DND-41 (cell line): ENCODE measurements around the gene PCNA.

Source experiments
- ATAC-seq: fragments of 200-7000 bp; cut with Tn5 transposase; 3 replicates; pipeline ENCODE4 v1.9.1; 2021; ENCODE audit warnings: low read depth; ENCODE audit not compliant: insufficient read depth
- DNase-seq: peaks from one replicate; pipeline ENCODE4 v3.0.0-alpha.2; 2020
- H2AFZ ChIP-seq: 2 replicates; pipeline ENCODE4 v1.6.0; 2012; ENCODE audit warnings: low read depth, low read length
- H3K27ac ChIP-seq: 2 replicates; pipeline ENCODE4 v1.5.1; 2012; ENCODE audit warnings: low read length, inconsistent platforms
- H3K27me3 ChIP-seq: fragments of 200-600 bp; sonication (generic); 2 replicates; pipeline ENCODE4 v1.6.0; 2012; ENCODE audit warnings: low read length, mild to moderate bottlenecking, inconsistent platforms; ENCODE audit not compliant: insufficient read depth, poor library complexity
- H3K36me3 ChIP-seq: 2 replicates; pipeline ENCODE4 v1.5.1; 2012; ENCODE audit warnings: low read length, inconsistent platforms; ENCODE audit not compliant: insufficient read depth
- H3K4me1 ChIP-seq: 2 replicates; pipeline ENCODE4 v1.5.1; 2012; ENCODE audit warnings: mild to moderate bottlenecking, low read length; ENCODE audit not compliant: insufficient read depth
- H3K4me2 ChIP-seq: 2 replicates; pipeline ENCODE4 v1.6.0; 2012; ENCODE audit warnings: mild to moderate bottlenecking, moderate library complexity, low read length, inconsistent platforms; ENCODE audit not compliant: insufficient read depth
- H3K4me3 ChIP-seq, 2 experiments: fragments of 200-600 bp in 1 of 2; shearing (Covaris generic) in 1 of 2; 2 replicates each; pipeline ENCODE4 v1.5.1; 2012 to 2016; ENCODE audit warnings: inconsistent platforms in 2 of 2, low read length in 2 of 2, mild to moderate bottlenecking in 2 of 2, low read depth in 1 of 2, moderate library complexity in 1 of 2
- H3K79me2 ChIP-seq: 2 replicates; pipeline ENCODE4 v1.6.0; 2012; ENCODE audit warnings: low read length, inconsistent platforms; ENCODE audit not compliant: insufficient read depth
- H3K9ac ChIP-seq: 2 replicates; pipeline ENCODE4 v1.6.0; 2012; ENCODE audit warnings: low read depth, mild to moderate bottlenecking, inconsistent platforms, low read length, moderate library complexity
- H3K9me3 ChIP-seq: 2 replicates; pipeline ENCODE4 v1.5.1; 2012; ENCODE audit warnings: low read length, moderate library complexity, mild to moderate bottlenecking, inconsistent platforms; ENCODE audit not compliant: insufficient read depth, severe bottlenecking
- H4K20me1 ChIP-seq: 2 replicates; pipeline ENCODE4 v1.6.0; 2012; ENCODE audit warnings: low read length; ENCODE audit not compliant: insufficient read depth
- EZH2 ChIP-seq: IDR thresholded peaks from 3 replicates; pipeline ENCODE4 v1.6.1; 2012; ENCODE audit warnings: borderline replicate concordance, low read depth, mild to moderate bottlenecking, moderate library complexity, low read length, inconsistent platforms; ENCODE audit not compliant: severe bottlenecking
- TF ChIP-seq, protein P1 (sequence below): IDR thresholded peaks from 2 replicates; pipeline ENCODE4 v1.5.1; 2012; ENCODE audit warnings: borderline replicate concordance, low read length, moderate library complexity, mild to moderate bottlenecking; ENCODE audit not compliant: poor library complexity, severe bottlenecking; ENCODE audit errors: extremely low read depth

PCNA gene

DNA sequence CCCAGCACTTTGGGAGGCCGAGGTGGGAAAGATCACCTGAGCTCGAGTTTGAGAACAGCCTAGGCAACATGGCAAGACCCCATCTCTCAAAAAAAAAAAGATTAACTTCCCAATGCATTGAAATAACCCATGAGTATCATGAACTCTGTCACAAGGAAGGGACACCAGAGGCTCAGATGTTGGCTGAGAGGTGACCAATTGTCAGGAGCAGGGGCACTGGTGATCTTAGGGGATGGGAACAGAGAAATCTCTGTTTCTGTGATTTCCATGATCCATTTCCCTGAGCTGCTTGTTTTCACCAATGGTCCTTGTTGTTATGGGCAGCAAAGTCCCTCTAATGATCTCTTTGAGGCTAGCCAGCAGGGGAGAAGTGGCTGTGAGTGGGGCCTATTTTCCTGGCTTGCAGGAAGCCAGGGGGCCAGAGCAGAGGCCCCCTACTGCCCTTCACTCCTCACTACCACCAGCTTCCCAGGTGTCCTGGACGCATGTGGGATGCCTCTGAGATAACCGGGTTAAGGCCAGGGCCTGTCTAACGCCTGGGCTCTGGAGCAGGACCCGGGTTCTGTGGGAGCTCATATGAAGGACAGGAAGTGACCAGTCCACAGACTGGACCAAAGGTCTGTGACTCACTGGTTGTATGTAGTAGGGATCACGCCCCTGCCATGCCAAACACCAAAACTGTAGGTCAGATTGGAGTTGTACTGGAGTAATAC, 54.4 kb downstream of the PCNA start:
- ATAC-seq = no peak
- Histone ChIP-seq H3K4me2 (no peak overlapping the region), H3K27ac (no peak overlapping the region)

More for the DNA sequence above, 54.4 kb downstream of the PCNA start:
- DNase-seq = no peak
- Histone ChIP-seq H2AFZ (no peak overlapping the region), H3K9ac (no peak overlapping the region), H3K27me3 (no peaks in the 10 kb centered on the region), H4K20me1 (no peaks in the 10 kb centered on the region), H3K36me3 (no peaks in the 10 kb centered on the region), H3K79me2 (no peaks in the 10 kb centered on the region), H3K9me3 (no peaks in the 10 kb centered on the region), H3K4me1 (no peaks in the 10 kb centered on the region), H3K4me3 (no peak overlapping the region)
- TF ChIP-seq, protein P1, sequence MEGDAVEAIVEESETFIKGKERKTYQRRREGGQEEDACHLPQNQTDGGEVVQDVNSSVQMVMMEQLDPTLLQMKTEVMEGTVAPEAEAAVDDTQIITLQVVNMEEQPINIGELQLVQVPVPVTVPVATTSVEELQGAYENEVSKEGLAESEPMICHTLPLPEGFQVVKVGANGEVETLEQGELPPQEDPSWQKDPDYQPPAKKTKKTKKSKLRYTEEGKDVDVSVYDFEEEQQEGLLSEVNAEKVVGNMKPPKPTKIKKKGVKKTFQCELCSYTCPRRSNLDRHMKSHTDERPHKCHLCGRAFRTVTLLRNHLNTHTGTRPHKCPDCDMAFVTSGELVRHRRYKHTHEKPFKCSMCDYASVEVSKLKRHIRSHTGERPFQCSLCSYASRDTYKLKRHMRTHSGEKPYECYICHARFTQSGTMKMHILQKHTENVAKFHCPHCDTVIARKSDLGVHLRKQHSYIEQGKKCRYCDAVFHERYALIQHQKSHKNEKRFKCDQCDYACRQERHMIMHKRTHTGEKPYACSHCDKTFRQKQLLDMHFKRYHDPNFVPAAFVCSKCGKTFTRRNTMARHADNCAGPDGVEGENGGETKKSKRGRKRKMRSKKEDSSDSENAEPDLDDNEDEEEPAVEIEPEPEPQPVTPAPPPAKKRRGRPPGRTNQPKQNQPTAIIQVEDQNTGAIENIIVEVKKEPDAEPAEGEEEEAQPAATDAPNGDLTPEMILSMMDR = no peak
- TF ChIP-seq EZH2 = no peak
